Natural killer cell (primary cell): ENCODE results near the gene TMEM94. TPM values are rescaled to one million over a fixed set of nuclear protein-coding genes. Genes with fewer than 3 reads are reported as not detected.

Experiments used
- ATAC-seq, 3 donors: fragments of 150-1000 bp in 2 of 3; fragments of 200-7000 bp in 1 of 3; cut with Tn5 transposase; 1 replicate in 1 of 3; 2 replicates in 2 of 3; pipeline ENCODE4 v1.10.0; 2021; ENCODE audit warnings: mild to moderate bottlenecking in 2 of 3, moderate library complexity in 2 of 3
- DNase-seq, 2 donors: peaks; one replicate each; pipeline versions ENCODE4 v3.0.0 to v3.0.0-alpha.2; 2013 to 2021; ENCODE audit warnings: mixed read lengths in 1 of 2
- H3K27ac ChIP-seq: one replicate; pipeline ENCODE4 v1.5.1; 2013; ENCODE audit warnings: mild to moderate bottlenecking, low read length
- H3K27me3 ChIP-seq: one replicate; pipeline ENCODE4 v1.6.1; 2013; ENCODE audit warnings: low read length; ENCODE audit not compliant: control insufficient read depth, insufficient read depth
- H3K36me3 ChIP-seq: one replicate; pipeline ENCODE4 v1.6.1; 2013; ENCODE audit warnings: low read length; ENCODE audit not compliant: control insufficient read depth, insufficient read depth
- H3K4me1 ChIP-seq: one replicate; pipeline ENCODE4 v1.6.1; 2013; ENCODE audit warnings: low read length; ENCODE audit not compliant: control insufficient read depth, insufficient read depth
- H3K4me3 ChIP-seq: one replicate; pipeline ENCODE4 v1.5.1; 2013; ENCODE audit warnings: low read length
- H3K9me3 ChIP-seq: one replicate; pipeline ENCODE4 v1.6.1; 2013; ENCODE audit warnings: low read length; ENCODE audit not compliant: control insufficient read depth, insufficient read depth
- H3K27ac Mint-ChIP-seq, 2 donors: one replicate each; pipeline ENCODE4 v1.8.0; 2022; ENCODE audit warnings: mild to moderate bottlenecking in 2 of 2, mixed read lengths in 2 of 2, moderate library complexity in 1 of 2
- H3K27me3 Mint-ChIP-seq, 2 donors: one replicate each; pipeline ENCODE4 v1.8.0; 2022; ENCODE audit warnings: low read depth in 2 of 2, mixed read lengths in 2 of 2
- H3K36me3 Mint-ChIP-seq: one replicate; pipeline ENCODE4 v1.8.0; 2022; ENCODE audit warnings: mixed read lengths
- H3K4me1 Mint-ChIP-seq, 2 donors: one replicate each; pipeline ENCODE4 v1.8.0; 2022; ENCODE audit warnings: mixed read lengths in 2 of 2
- H3K4me3 Mint-ChIP-seq: one replicate; pipeline ENCODE4 v1.8.0; 2022; ENCODE audit warnings: mild to moderate bottlenecking, moderate library complexity, mixed read lengths
- H3K9me3 Mint-ChIP-seq, 2 donors: one replicate each; pipeline ENCODE4 v1.8.0; 2022; ENCODE audit warnings: mixed read lengths in 2 of 2
- WGBS: methylation state at CpG from one replicate; pipeline ENCODE4 v1.1.7; 2013; ENCODE audit warnings: missing lambda C conversion rate; ENCODE audit not compliant: insufficient coverage; 5-methylcytosine and 5-hydroxymethylcytosine counted together
- intact Hi-C: fragments of 100-400 bp; cut with micrococcal nuclease; formaldehyde crosslinking; loops from one replicate; pipeline ENCODE4 v1.14.2; 2022
- total RNA-seq, 4 donors: library from RNA; stranded (reverse); fragments of 120-200 nt in 1 of 4; gene quantifications; one replicate each; pipeline versions ENCODE4 v1.2.3 to v1.2.4, GENCODE V29; 2013 to 2022
- TF ChIP-seq, protein P1 (sequence below): fragments of 200-600 bp; IDR thresholded peaks from one replicate; pipeline ENCODE4 v1.8.0; 2022; ENCODE audit warnings: antibody characterized with exemption

The TMEM94 gene
- total RNA-seq, 3 donors from 2014 or later (not counting 1 experiment from before 2014, with no cell fraction given): 84.4 to 142 (median 104) TPM

DNA sequence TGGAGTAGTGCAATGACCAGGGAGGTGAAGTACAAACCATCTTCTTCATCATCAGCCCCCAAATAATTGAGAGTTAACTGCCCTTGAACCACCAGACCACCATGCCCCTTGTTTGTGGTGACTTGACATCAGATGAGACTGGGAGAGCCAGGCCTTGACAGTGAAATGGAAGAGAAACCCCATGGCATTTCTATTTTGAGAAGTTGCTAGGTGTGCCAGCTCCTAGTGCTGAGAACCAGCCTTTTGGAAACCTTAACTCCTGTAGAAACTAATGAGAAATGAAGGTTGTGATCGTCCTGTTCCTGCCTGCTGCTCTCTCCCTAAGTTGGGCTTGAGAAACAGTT, 2.8 kb downstream of the TMEM94 start:
- Mint-ChIP-seq H3K4me3 (peak overlapping the region; percentile 72), H3K27me3 (no peaks in the 10 kb centered on the region), H3K4me1 (peaks cover 43 to 46% of the 10 kb centered on the region in 2 donors), H3K36me3 (no peaks in the 10 kb centered on the region), H3K9me3 (no peaks in the 10 kb centered on the region), H3K27ac (peak overlapping the region; percentile 91 to 96)
- TF ChIP-seq, protein P1, sequence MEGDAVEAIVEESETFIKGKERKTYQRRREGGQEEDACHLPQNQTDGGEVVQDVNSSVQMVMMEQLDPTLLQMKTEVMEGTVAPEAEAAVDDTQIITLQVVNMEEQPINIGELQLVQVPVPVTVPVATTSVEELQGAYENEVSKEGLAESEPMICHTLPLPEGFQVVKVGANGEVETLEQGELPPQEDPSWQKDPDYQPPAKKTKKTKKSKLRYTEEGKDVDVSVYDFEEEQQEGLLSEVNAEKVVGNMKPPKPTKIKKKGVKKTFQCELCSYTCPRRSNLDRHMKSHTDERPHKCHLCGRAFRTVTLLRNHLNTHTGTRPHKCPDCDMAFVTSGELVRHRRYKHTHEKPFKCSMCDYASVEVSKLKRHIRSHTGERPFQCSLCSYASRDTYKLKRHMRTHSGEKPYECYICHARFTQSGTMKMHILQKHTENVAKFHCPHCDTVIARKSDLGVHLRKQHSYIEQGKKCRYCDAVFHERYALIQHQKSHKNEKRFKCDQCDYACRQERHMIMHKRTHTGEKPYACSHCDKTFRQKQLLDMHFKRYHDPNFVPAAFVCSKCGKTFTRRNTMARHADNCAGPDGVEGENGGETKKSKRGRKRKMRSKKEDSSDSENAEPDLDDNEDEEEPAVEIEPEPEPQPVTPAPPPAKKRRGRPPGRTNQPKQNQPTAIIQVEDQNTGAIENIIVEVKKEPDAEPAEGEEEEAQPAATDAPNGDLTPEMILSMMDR: no peak
- no peak for DNase-seq
- WGBS: no CpG with 5 or more reads among the region's 1 CpG
- ATAC-seq: no peak
- no peaks in the 10 kb centered on the region for H3K36me3 ChIP-seq
- peaks cover 35% of the 10 kb centered on the region for H3K4me1 ChIP-seq
- H3K4me3 ChIP-seq: no peak overlapping the region
- no peaks in the 10 kb centered on the region for H3K27me3 ChIP-seq
- H3K27ac ChIP-seq: peak overlapping the region; percentile 79
- intact Hi-C loops: no loop called here
- no peaks in the 10 kb centered on the region for H3K9me3 ChIP-seq

DNA sequence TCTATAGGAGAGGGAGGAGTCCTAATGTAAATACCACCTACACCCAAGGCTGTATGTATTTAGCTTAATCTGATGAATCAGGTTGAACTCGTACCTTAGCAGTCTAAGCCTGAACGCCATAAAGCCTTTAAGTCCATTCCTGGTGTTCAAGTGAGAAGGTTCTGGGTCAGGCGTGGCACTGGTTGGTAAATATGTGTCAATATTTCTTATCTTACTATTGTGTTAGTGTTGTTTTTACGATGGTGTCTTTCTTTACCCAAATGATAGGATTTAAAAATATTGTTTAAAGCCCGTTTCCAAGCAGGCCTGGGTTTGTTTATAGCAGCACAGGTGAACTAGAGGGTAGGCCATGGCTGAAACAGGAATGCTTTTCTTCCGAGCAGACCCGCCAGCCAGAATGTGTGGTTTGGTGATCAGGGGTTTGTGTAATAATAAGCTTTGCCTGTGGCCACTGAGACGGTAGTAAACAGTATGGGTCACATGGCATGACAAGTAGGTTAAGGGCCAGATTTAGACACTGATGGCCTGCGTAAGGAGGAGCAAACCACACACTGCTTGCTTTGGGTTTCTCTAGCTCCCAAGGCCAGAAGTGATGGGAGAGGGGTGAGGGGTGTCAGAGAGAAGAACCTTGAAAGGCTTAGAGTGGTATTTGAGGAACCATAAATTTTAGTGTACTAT, 3.3 kb downstream of the TMEM94 start:
- Mint-ChIP-seq H3K4me3 (peak overlapping the region; percentile 72), H3K27ac (peak overlapping the region; percentile 91 to 96), H3K9me3 (no peaks in the 10 kb centered on the region), H3K4me1 (peaks cover 42 to 45% of the 10 kb centered on the region in 2 donors), H3K27me3 (no peaks in the 10 kb centered on the region), H3K36me3 (no peaks in the 10 kb centered on the region)
- TF ChIP-seq, protein P1: no peak
- intact Hi-C loops: no loop called here
- H3K4me3 ChIP-seq: no peak overlapping the region
- 36% methylated on average over 8 of the region's 9 CpGs for WGBS
- ATAC-seq: peak; percentile 33 to 70 (median 58)
- DNase-seq: peak in 1 of 2 donors; percentile 19
- H3K9me3 ChIP-seq: no peaks in the 10 kb centered on the region
- peak overlapping the region; percentile 79 for H3K27ac ChIP-seq
- peaks cover 35% of the 10 kb centered on the region for H3K4me1 ChIP-seq
- H3K27me3 ChIP-seq: no peaks in the 10 kb centered on the region
- no peaks in the 10 kb centered on the region for H3K36me3 ChIP-seq

DNA sequence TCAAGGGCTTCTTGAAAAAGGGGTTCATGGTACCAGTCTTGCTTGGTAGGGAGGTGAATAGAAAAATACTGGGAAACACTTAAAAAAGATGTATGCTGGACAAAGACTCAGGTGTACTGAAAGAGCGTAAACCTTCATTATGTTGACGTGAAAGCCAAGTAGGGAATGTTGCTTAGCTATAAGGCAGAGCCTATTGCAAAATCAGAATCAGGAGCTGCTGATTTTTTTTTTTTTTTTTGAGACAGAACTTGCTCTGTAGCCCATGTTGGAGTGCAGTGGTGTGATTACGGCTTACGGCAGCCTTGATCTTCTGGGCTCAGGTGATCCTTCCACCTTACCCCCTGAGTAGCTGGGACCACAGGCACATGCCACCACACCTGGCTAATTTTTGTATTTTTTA, 3.9 kb downstream of the TMEM94 start:
- Histone ChIP-seq H3K36me3 (no peaks in the 10 kb centered on the region), H3K27me3 (no peaks in the 10 kb centered on the region), H3K4me3 (no peak overlapping the region), H3K4me1 (peaks cover 35% of the 10 kb centered on the region), H3K27ac (peak overlapping the region; percentile 79), H3K9me3 (no peaks in the 10 kb centered on the region)
- ATAC-seq (no peak), DNase-seq (no peak)
- TF ChIP-seq, protein P1: no peak
- Mint-ChIP-seq H3K27ac (peak overlapping the region; percentile 91 to 96), H3K36me3 (no peaks in the 10 kb centered on the region), H3K4me1 (peaks cover 42 to 49% of the 10 kb centered on the region in 2 donors), H3K27me3 (no peaks in the 10 kb centered on the region), H3K4me3 (peak overlapping the region; percentile 72), H3K9me3 (no peaks in the 10 kb centered on the region)
- intact Hi-C loops: no loop called here
- 92% methylated on average over 3 of the region's 4 CpGs for WGBS

DNA sequence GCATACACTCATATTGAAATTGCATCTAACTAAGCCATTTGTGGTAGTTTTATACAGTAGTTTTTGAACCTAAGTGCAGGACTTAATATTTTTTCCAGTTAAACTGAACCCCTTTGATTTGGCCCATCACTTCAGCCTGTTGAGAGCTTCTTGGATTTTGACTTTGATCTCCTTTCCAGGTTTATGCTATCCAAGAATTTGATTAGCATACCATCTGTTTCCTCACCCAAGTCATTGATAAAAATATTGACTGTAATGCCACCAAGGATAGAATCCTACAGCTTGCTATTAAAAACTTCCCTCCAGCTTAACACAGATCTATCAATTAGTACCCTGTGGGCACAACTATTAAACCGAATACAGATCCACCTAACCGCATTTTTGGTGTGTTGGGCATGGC, 7.2 kb downstream of the TMEM94 start:
- ATAC-seq (no peak), DNase-seq (no peak)
- Histone ChIP-seq H3K4me3 (no peak overlapping the region), H3K4me1 (peaks cover 15% of the 10 kb centered on the region), H3K27me3 (no peaks in the 10 kb centered on the region), H3K27ac (no peak overlapping the region), H3K9me3 (no peaks in the 10 kb centered on the region), H3K36me3 (no peaks in the 10 kb centered on the region)
- intact Hi-C loops: no loop called here
- Mint-ChIP-seq H3K4me1 (peaks cover 27 to 32% of the 10 kb centered on the region in 2 donors), H3K4me3 (no peak overlapping the region), H3K9me3 (no peaks in the 10 kb centered on the region), H3K36me3 (no peaks in the 10 kb centered on the region), H3K27ac (peak overlapping the region in 1 of 2 donors; percentile 31), H3K27me3 (no peaks in the 10 kb centered on the region)
- WGBS: 100% methylated on average over 2 of the region's 2 CpGs
- TF ChIP-seq, protein P1: no peak
